NB4 (cell line): ENCODE data around the gene RNF126.
"Not testable (repeated sequence)": the region's sequence is repeated elsewhere in the genome, so short reads cannot be mapped to it uniquely, and the experiment has no call there.

ENCODE experiments used
- DNase-seq: peaks from one replicate; pipeline ENCODE4 v3.0.0; 2010; ENCODE audit warnings: low read depth
- H3K4me3 ChIP-seq: one replicate; pipeline ENCODE4 v1.5.1; 2011; ENCODE audit warnings: mild to moderate bottlenecking, low read depth, low read length, moderate library complexity
- MYC ChIP-seq: IDR thresholded peaks from 2 replicates; pipeline ENCODE4 v1.6.1; 2011; ENCODE audit warnings: low read depth, low read length
- POLR2A ChIP-seq: IDR thresholded peaks from 2 replicates; pipeline ENCODE4 v1.6.1; 2011; ENCODE audit warnings: mild to moderate bottlenecking; ENCODE audit not compliant: insufficient read length; ENCODE audit errors: extremely low read depth
- TF ChIP-seq, protein P1 (sequence below): IDR thresholded peaks from 2 replicates; pipeline ENCODE4 v1.6.1; 2011; ENCODE audit warnings: low read depth, low read length
- TF ChIP-seq, protein P2 (sequence below): IDR thresholded peaks from one replicate; pipeline ENCODE4 v1.5.1; 2012; ENCODE audit warnings: low read depth, low read length

The RNF126 gene

DNA sequence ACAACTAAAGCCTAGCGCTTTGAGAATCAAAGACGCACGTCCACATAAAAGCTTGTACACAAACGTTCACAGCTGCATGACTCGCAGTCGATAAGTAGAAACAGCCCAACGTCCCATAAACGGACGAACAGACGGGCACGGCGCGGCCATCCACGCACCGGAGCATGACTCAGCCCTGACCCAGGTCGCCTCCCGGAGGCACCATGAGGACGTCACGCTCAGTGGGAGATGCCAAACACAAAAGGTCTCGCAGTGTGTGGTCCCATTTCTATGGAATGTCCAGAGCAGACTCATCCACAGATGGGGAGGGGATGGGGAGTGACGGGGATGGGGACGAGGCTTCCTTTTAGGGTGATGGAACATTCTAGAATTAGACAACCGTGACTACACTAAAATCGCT, 39.0 kb downstream of the RNF126 start:
- no peak for DNase-seq
- no peak overlapping the region for H3K4me3 ChIP-seq
- no peak for TF ChIP-seq MYC
- TF ChIP-seq, protein P1, sequence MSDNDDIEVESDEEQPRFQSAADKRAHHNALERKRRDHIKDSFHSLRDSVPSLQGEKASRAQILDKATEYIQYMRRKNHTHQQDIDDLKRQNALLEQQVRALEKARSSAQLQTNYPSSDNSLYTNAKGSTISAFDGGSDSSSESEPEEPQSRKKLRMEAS: no peak
- TF ChIP-seq, protein P2, sequence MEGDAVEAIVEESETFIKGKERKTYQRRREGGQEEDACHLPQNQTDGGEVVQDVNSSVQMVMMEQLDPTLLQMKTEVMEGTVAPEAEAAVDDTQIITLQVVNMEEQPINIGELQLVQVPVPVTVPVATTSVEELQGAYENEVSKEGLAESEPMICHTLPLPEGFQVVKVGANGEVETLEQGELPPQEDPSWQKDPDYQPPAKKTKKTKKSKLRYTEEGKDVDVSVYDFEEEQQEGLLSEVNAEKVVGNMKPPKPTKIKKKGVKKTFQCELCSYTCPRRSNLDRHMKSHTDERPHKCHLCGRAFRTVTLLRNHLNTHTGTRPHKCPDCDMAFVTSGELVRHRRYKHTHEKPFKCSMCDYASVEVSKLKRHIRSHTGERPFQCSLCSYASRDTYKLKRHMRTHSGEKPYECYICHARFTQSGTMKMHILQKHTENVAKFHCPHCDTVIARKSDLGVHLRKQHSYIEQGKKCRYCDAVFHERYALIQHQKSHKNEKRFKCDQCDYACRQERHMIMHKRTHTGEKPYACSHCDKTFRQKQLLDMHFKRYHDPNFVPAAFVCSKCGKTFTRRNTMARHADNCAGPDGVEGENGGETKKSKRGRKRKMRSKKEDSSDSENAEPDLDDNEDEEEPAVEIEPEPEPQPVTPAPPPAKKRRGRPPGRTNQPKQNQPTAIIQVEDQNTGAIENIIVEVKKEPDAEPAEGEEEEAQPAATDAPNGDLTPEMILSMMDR: no peak
- no peak for TF ChIP-seq POLR2A

DNA sequence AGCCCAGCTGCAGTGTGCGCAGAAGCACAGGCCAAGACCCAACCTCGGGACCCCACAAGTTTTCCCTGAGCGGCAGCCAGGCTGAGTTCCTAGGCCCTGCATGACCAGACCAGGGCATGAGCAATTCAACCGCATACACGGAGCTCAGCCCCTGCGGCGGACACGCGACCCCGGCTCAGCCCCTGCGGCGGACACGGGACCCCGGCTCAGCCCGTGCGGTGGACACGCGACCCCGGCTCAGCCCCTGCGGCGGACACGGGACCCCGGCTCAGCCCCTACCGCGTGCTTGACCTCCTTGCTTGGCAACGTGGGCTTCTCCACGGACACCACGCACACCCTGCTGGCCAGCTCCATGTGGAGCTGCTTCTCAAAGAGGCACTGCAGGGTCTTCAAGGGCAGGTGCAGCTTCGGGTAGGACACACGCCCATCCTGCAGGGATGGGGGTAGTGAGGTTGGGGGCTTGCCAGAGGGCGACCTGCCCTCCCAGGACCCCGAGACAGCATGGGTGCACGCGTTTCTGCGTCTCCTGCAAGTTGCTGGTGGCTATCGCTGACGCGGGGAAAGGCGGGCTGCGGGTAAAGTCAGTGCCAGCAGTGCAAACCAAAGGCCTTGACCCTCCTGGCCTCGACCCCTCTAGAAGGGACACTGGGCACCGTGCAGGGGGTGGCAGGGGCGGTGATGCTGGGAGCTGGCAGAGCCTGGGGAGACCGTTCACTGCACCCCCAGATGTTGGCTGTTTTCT, 39.7 kb downstream of the RNF126 start:
- no peak overlapping the region for H3K4me3 ChIP-seq
- no peak for DNase-seq
- TF ChIP-seq POLR2A (no peak), MYC (no peak)
- TF ChIP-seq, protein P2: no peak
- TF ChIP-seq, protein P1: no peak

DNA sequence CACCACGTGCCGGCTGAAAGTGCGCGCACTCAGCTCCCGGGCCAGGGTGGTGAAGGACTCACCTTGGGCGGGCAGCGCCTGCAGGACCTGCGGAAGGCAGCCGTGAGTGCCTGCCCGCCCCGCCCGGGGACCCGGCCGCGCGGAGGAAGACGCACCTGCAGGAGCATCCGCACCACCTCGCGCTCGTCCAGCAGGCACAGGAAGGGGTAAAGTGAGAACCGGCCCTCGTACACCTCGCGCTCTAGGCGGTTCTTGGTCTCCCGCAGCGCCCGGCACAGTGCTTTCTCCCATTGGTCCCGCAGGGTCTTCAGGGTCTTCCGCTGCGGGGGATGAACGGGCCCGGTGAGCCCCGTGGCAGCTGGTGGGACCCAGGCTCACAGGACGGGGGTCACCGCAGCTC, 40.3 kb downstream of the RNF126 start:
- DNase-seq: no peak
- H3K4me3 ChIP-seq: no peak overlapping the region
- TF ChIP-seq MYC: no peak
- TF ChIP-seq POLR2A: no peak
- TF ChIP-seq, protein P2: no peak
- TF ChIP-seq, protein P1: no peak

DNA sequence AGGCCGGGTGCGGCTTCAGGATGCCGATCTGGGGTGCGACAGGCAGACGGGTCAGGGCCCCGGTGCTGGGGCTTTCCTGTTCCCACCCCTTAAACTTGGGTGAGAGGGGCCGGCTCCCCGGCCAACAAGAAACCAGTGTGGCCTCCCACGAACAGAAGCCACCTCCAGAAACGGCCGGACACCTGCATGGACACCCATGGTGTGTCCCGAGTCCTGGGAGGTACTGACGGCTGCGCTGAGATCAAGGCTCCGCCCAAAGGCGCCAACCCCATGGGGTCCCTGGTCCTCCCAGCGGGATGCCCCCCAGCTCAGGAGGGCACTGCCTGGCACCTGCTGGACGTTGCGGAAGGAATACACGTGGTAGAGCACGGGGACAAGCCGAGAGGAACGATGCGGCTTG, 41.2 kb downstream of the RNF126 start:
- DNase-seq: no peak
- TF ChIP-seq, protein P2: no peak
- TF ChIP-seq MYC (no peak), POLR2A (no peak)
- TF ChIP-seq, protein P1: no peak
- H3K4me3 ChIP-seq: no peak overlapping the region

DNA sequence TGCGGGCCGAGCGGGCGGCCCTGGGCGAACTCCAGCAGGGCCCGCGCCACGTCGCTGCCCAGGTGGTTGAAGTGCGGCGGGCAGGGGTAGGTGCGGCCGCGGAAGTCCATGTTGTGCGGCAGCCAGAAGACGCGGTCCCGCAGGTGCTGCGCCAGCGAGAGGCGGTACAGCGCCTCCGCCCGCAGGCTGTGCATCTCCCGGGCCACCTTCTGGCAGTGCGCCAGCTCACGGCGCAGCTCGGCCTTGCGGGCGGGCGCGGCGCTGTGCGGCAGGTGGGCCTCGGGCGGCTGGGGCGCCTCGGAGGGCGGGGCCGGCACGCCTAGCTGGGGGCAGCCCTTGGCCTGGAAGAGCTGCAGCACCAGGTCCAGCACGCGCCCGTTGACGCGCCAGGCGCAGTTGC, 41.8 kb downstream of the RNF126 start:
- not testable (repeated sequence) for H3K4me3 ChIP-seq, DNase-seq

DNA sequence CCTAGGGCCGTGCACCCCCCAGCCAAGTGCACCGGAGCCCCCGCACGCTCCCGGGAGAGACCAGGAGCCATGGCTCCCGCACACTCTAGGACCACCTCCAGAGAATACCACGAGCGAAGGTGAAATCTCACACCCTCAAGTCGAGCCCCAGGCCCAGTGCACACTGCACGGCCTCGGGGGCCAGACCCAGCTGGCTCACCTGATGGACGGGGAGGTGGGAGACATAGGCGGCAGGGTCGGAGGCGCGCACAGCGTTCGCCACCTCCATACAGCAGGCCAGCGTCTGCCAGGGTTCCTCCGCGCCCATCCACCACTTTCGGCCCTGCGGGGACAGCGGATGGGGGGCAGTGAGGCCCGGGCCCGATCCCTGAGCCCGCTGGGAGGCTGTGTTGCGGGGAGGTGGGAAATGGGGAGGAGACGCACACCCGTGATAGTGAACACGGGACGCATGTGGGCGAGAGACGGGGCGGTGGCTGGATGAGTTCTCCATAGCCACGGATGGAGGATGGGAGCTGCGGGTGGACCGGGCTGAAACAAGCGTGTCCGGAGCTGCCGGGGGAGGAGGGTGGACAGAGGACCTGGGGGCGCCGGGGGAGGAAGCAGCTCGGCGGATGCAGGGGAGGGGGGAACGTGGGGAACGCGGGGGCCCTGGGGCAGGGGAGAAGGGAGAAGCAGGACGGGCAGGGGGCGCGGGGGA, 42.7 kb downstream of the RNF126 start:
- DNase-seq: no peak
- no peak overlapping the region for H3K4me3 ChIP-seq
- TF ChIP-seq MYC (no peak), POLR2A (no peak)
- TF ChIP-seq, protein P2: no peak
- TF ChIP-seq, protein P1: no peak
